T-helper 22 cell (primary cell): Measurements from ENCODE around the gene PPP2R5C.

Source experiments
- DNase-seq: peaks from one replicate; pipeline ENCODE4 v3.0.0-alpha.2; 2020; ENCODE audit warnings: low read depth

PPP2R5C gene

GRCh38 chr14:101814934-101815333 lies 53.4 kb downstream of the PPP2R5C start:
- no peak for DNase-seq

GRCh38 chr14:101815994-101816393 lies 54.5 kb downstream of the PPP2R5C start:
- no peak for DNase-seq

GRCh38 chr14:101817501-101818001 lies 56.0 kb downstream of the PPP2R5C start:
- peak; percentile 55 for DNase-seq

- DNase-seq = peak; percentile 88
Measured at GRCh38 chr14:101819251-101819990, 57.9 kb downstream of the PPP2R5C start.

GRCh38 chr14:101820283-101820798 lies 58.8 kb downstream of the PPP2R5C start:
- no peak for DNase-seq

- DNase-seq = peak; percentile 57
Measured at GRCh38 chr14:101821528-101821927, 60.0 kb downstream of the PPP2R5C start.

GRCh38 chr14:101823066-101823465 lies 61.6 kb downstream of the PPP2R5C start:
- no peak for DNase-seq

- peak; percentile 71 for DNase-seq
Measured at GRCh38 chr14:101823511-101824120, 62.1 kb downstream of the PPP2R5C start.

- no peak for DNase-seq
Measured at GRCh38 chr14:101824339-101824727, 62.8 kb downstream of the PPP2R5C start.

GRCh38 chr14:101825797-101826196 lies 64.3 kb downstream of the PPP2R5C start:
- no peak for DNase-seq

GRCh38 chr14:101826351-101826750 lies 64.8 kb downstream of the PPP2R5C start:
- no peak for DNase-seq

GRCh38 chr14:101827286-101827685 lies 65.8 kb downstream of the PPP2R5C start:
- no peak for DNase-seq

- DNase-seq = no peak
Measured at GRCh38 chr14:101828046-101828445, 66.5 kb downstream of the PPP2R5C start.

- DNase-seq = no peak
Measured at GRCh38 chr14:101830271-101830670, 68.8 kb downstream of the PPP2R5C start.

GRCh38 chr14:101833045-101833444 lies 71.5 kb downstream of the PPP2R5C start:
- no peak for DNase-seq

GRCh38 chr14:101834397-101834796 lies 72.9 kb downstream of the PPP2R5C start:
- DNase-seq = no peak

GRCh38 chr14:101834800-101835547 lies 73.5 kb downstream of the PPP2R5C start:
- no peak for DNase-seq

GRCh38 chr14:101835566-101835965 lies 74.1 kb downstream of the PPP2R5C start:
- DNase-seq = no peak

- no peak for DNase-seq
Measured at GRCh38 chr14:101836135-101836534, 74.6 kb downstream of the PPP2R5C start.

- DNase-seq = no peak
Measured at GRCh38 chr14:101838476-101838875, 77.0 kb downstream of the PPP2R5C start.

- no peak for DNase-seq
Measured at GRCh38 chr14:101839236-101839635, 77.7 kb downstream of the PPP2R5C start.

- no peak for DNase-seq
Measured at GRCh38 chr14:101839661-101840060, 78.2 kb downstream of the PPP2R5C start.
